ENCODE data around the gene AKR1A1. TPM values are rescaled to one million over a fixed set of nuclear protein-coding genes. Genes with fewer than 3 reads are reported as not detected.

The AKR1A1 gene
- total and polyA plus RNA-seq, 2 donors (not counting 3 experiments of a cell fraction or from before 2014, with no cell fraction given), result 172 to 227 TPM

DNA sequence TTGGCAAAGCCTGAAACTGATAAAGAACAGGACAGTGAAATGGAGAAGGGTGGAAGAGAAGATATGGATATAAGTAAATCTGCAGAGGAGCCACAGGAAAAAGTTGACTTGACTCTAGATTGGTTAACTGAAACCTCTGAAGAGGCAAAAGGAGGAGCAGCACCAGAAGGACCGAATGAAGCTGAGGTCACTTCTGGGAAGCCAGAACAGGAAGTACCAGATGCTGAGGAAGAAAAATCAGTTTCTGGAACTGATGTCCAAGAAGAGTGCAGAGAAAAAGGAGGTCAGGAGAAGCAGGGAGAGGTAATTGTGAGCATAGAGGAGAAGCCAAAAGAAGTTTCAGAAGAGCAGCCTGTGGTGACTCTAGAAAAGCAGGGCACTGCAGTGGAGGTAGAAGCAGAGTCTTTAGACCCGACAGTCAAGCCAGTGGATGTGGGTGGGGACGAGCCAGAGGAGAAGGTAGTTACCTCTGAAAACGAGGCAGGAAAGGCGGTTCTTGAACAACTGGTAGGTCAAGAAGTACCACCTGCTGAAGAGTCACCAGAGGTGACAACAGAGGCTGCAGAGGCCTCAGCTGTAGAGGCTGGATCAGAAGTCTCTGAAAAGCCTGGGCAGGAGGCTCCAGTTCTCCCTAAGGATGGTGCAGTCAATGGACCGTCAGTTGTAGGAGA, 56.9 kb downstream of the AKR1A1 start:
- TSS peak; percentile 46 for BruUV-seq (replicated peaks)
- intact Hi-C loops (cut with micrococcal nuclease), result loop anchor here (1.0 to 2.0 kb wide), 2 partner anchors 13 to 23 kb away; partner anchors contain the start of gene NASP
- POLR2A ChIA-PET, result interaction anchor here (1.4 kb wide), 1 partner anchor 23 kb away, joined by 7 read pairs; no protein-coding TSS in a partner anchor

More for the DNA sequence above, 56.9 kb downstream of the AKR1A1 start:
- TF ChIP-seq EZH2 (IDR thresholded peaks at IDR 0.05; ENCODE audit: borderline replicate concordance, low read depth, low read length, severe bottlenecking) (no peak), JUN (IDR thresholded peaks at IDR 0.05; ENCODE audit: borderline replicate concordance, insufficient read depth, insufficient read length, low read depth) (no peak), MAX (IDR thresholded peaks at IDR 0.05; ENCODE audit: insufficient read depth, insufficient read length) (no peak), POLR2A (IDR thresholded peaks at IDR 0.05; ENCODE audit: low read depth, low read length) (no peak), FOS (IDR thresholded peaks at IDR 0.05; ENCODE audit: borderline replicate concordance, insufficient read depth, low read length) (no peak), POLR2AphosphoS5 (IDR thresholded peaks at IDR 0.05; ENCODE audit: insufficient read depth, low read depth, low read length) (no peak), GATA2 (IDR thresholded peaks at IDR 0.05; ENCODE audit: insufficient read depth, insufficient read length, low read depth, low read length) (no peak), MYC (IDR thresholded peaks at IDR 0.05; ENCODE audit: low read depth, low read length) (no peak)
- TF ChIP-seq, protein P1, sequence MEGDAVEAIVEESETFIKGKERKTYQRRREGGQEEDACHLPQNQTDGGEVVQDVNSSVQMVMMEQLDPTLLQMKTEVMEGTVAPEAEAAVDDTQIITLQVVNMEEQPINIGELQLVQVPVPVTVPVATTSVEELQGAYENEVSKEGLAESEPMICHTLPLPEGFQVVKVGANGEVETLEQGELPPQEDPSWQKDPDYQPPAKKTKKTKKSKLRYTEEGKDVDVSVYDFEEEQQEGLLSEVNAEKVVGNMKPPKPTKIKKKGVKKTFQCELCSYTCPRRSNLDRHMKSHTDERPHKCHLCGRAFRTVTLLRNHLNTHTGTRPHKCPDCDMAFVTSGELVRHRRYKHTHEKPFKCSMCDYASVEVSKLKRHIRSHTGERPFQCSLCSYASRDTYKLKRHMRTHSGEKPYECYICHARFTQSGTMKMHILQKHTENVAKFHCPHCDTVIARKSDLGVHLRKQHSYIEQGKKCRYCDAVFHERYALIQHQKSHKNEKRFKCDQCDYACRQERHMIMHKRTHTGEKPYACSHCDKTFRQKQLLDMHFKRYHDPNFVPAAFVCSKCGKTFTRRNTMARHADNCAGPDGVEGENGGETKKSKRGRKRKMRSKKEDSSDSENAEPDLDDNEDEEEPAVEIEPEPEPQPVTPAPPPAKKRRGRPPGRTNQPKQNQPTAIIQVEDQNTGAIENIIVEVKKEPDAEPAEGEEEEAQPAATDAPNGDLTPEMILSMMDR (IDR thresholded peaks at IDR 0.05; ENCODE audit: extremely low read depth in 1 of 2, insufficient read depth in 1 of 2, low read depth in 1 of 2, low read length in 2 of 2), result no peak
- Histone ChIP-seq H3K79me2 (ENCODE audit: control insufficient read depth, insufficient read depth, low read length) (peaks cover 9% of the 10 kb centered on the region), H3K9me1 (replicated peaks; ENCODE audit: control insufficient read depth, extremely low read depth, insufficient read depth, low read length) (no peaks in the 10 kb centered on the region), H3K27ac (ENCODE audit: insufficient read depth, low read depth, low read length) (no peak overlapping the region), H3K27me3 (ENCODE audit: control insufficient read depth in 2 of 2, insufficient read depth in 2 of 2, low read length in 2 of 2) (no peaks in the 10 kb centered on the region), H3K4me2 (ENCODE audit: insufficient read depth, low read length) (no peak overlapping the region), H3K9ac (replicated peaks; ENCODE audit: extremely low read depth, insufficient read depth, low read length) (no peak overlapping the region), H4K20me1 (replicated peaks; ENCODE audit: control insufficient read depth, extremely low read depth, insufficient read depth, low read length) (no peaks in the 10 kb centered on the region), H3K9me3 (replicated peaks; ENCODE audit: control insufficient read depth, insufficient read depth, low read length) (no peaks in the 10 kb centered on the region), H3K36me3 (ENCODE audit: control insufficient read depth in 2 of 2, extremely low read depth in 1 of 2, insufficient read depth in 2 of 2, low read length in 2 of 2) (peaks cover 2 to 6% of the 10 kb centered on the region in 2 experiments), H3K4me3 (replicated peaks in 1 of 3; ENCODE audit: insufficient read depth in 1 of 3, low read depth in 1 of 3, low read length in 3 of 3) (no peak overlapping the region), H3K4me1 (ENCODE audit: control insufficient read depth, extremely low read depth, insufficient read depth, low read length) (peaks cover 28% of the 10 kb centered on the region), H2AFZ (ENCODE audit: low read depth, low read length) (no peak overlapping the region)
- dilution Hi-C loops (cut with MboI; ENCODE audit: extremely low pct_ligation_motif_present, low sequenced_read_pairs), result no loop called here
- FAIRE-seq (peak; percentile 18), DNase-seq (ENCODE audit: low read depth, low spot score) (no peak)
- CTCF ChIA-PET, result interaction anchor here (0.9 to 1.2 kb wide), 2 partner anchors 79 to 95 kb away, joined by 3 read pairs; partner anchors contain the start of gene GPBP1L1

Data from endothelial cell of umbilical vein (primary cell).